Brain microvascular endothelial cell (primary cell): ENCODE measurements around the gene EIF4E2.
A peak's percentile ranks its signal among the peaks of the same experiment; 100 is the strongest.
"Not testable (repeated sequence)": the region's sequence is repeated elsewhere in the genome, so short reads cannot be mapped to it uniquely, and the experiment has no call there.

Experiments
- DNase-seq: peaks from one replicate; pipeline ENCODE4 v3.0.0-alpha.2; 2020
- H3K27ac ChIP-seq: fragments of 250-450 bp; sonication (Bioruptor Pico); 2 replicates; pipeline ENCODE4 v1.5.1; 2020; ENCODE audit warnings: mild to moderate bottlenecking, moderate library complexity
- H3K27me3 ChIP-seq: fragments of 250-450 bp; sonication (Bioruptor Pico); replicated peaks from 2 replicates; pipeline ENCODE4 v1.5.1; 2020; ENCODE audit warnings: mild to moderate bottlenecking
- H3K36me3 ChIP-seq: fragments of 250-450 bp; sonication (Bioruptor Pico); replicated peaks from 2 replicates; pipeline ENCODE4 v1.5.1; 2020; ENCODE audit warnings: mild to moderate bottlenecking
- H3K4me3 ChIP-seq: 2 replicates; pipeline ENCODE4 v1.5.1; 2011; ENCODE audit warnings: low read depth, mild to moderate bottlenecking, control low read depth, low read length, moderate library complexity
- CTCF ChIP-seq: IDR thresholded peaks from 2 replicates; pipeline ENCODE4 v1.5.1; 2011; ENCODE audit warnings: low read depth, mild to moderate bottlenecking, moderate library complexity, low read length, control low read depth, inconsistent platforms; ENCODE audit errors: missing control alignments
- in situ Hi-C: cut with HindIII; loops from 2 replicates; pipeline ENCODE4 v1.10.0; 2017; ENCODE audit warnings: low sequenced_read_pairs, low pct_ligation_motif_present

The EIF4E2 gene

GRCh38 chr2:232556426-232556825 lies 5.9 kb downstream of the EIF4E2 start:
- H3K27ac ChIP-seq = no peak overlapping the region
- TF ChIP-seq CTCF = no peak
- in situ Hi-C loops = no loop called here
- H3K36me3 ChIP-seq = peaks cover 18% of the 10 kb centered on the region
- no peak overlapping the region for H3K4me3 ChIP-seq
- H3K27me3 ChIP-seq = no peaks in the 10 kb centered on the region
- no peak for DNase-seq

- in situ Hi-C loops = no loop called here
- Histone ChIP-seq H3K4me3 (no peak overlapping the region), H3K36me3 (peaks cover 69% of the 10 kb centered on the region), H3K27me3 (no peaks in the 10 kb centered on the region), H3K27ac (no peak overlapping the region)
- no peak for DNase-seq
- no peak for TF ChIP-seq CTCF
Observed at GRCh38 chr2:232562515-232563151, 12.1 kb downstream of the EIF4E2 start.

- Histone ChIP-seq H3K27ac (no peak overlapping the region), H3K27me3 (no peaks in the 10 kb centered on the region), H3K4me3 (no peak overlapping the region), H3K36me3 (peaks cover 68% of the 10 kb centered on the region)
- DNase-seq = no peak
- no peak for TF ChIP-seq CTCF
- in situ Hi-C loops = no loop called here
Observed at GRCh38 chr2:232563580-232563979, 13.1 kb downstream of the EIF4E2 start.

- TF ChIP-seq CTCF = no peak
- peaks cover 73% of the 10 kb centered on the region for H3K36me3 ChIP-seq
- no peaks in the 10 kb centered on the region for H3K27me3 ChIP-seq
- H3K27ac ChIP-seq = peak overlapping the region; percentile 39
- no peak for DNase-seq
- in situ Hi-C loops = no loop called here
- H3K4me3 ChIP-seq = no peak overlapping the region
Observed at GRCh38 chr2:232567721-232568120, 17.2 kb downstream of the EIF4E2 start.

GRCh38 chr2:232568161-232568560 lies 17.7 kb downstream of the EIF4E2 start:
- H3K36me3 ChIP-seq = peaks cover 73% of the 10 kb centered on the region
- peak; percentile 76 for DNase-seq
- no peak for TF ChIP-seq CTCF
- in situ Hi-C loops = no loop called here
- H3K4me3 ChIP-seq = no peak overlapping the region
- H3K27ac ChIP-seq = peak overlapping the region; percentile 39
- H3K27me3 ChIP-seq = no peaks in the 10 kb centered on the region

- in situ Hi-C loops = no loop called here
- Histone ChIP-seq H3K27ac (no peak overlapping the region), H3K27me3 (no peaks in the 10 kb centered on the region), H3K4me3 (no peak overlapping the region), H3K36me3 (peaks cover 72% of the 10 kb centered on the region)
- no peak for DNase-seq
- TF ChIP-seq CTCF = no peak
Observed at GRCh38 chr2:232569541-232569940, 19.1 kb downstream of the EIF4E2 start.

GRCh38 chr2:232570481-232570880 lies 20.0 kb downstream of the EIF4E2 start:
- H3K36me3 ChIP-seq = peaks cover 63% of the 10 kb centered on the region
- H3K27ac ChIP-seq, DNase-seq, H3K27me3 ChIP-seq, H3K4me3 ChIP-seq, in situ Hi-C loops: not testable (repeated sequence)
